HEK293T (cell line): ENCODE results near the gene BNIP1.

Experiments used
- ARNT ChIP-seq: fragments of 450-650 bp; IDR thresholded peaks from 2 replicates; pipeline ENCODE4 v1.6.1; 2017; ENCODE audit warnings: mild to moderate bottlenecking
- BHLHE40 ChIP-seq: fragments of 450-650 bp; IDR thresholded peaks from 2 replicates; pipeline ENCODE4 v1.6.1; 2016; ENCODE audit warnings: mild to moderate bottlenecking, moderate library complexity, borderline replicate concordance
- FOXK2 ChIP-seq: fragments of 450-650 bp; IDR thresholded peaks from 2 replicates; pipeline ENCODE4 v1.6.1; 2016; ENCODE audit warnings: mild to moderate bottlenecking
- HDGF ChIP-seq: fragments of 450-650 bp; IDR thresholded peaks from 2 replicates; pipeline ENCODE4 v1.6.1; 2017; ENCODE audit warnings: antibody characterized with exemption, borderline replicate concordance
- L3MBTL2 ChIP-seq: fragments of 450-650 bp; conservative IDR thresholded peaks from 2 replicates; pipeline ENCODE4 v1.6.1; 2016; ENCODE audit warnings: mild to moderate bottlenecking
- PKNOX1 ChIP-seq: fragments of 450-650 bp; IDR thresholded peaks from 2 replicates; pipeline ENCODE4 v1.6.1; 2016
- SUZ12 ChIP-seq: fragments of 450-650 bp; IDR thresholded peaks from 2 replicates; pipeline ENCODE4 v1.6.1; 2016; ENCODE audit warnings: mild to moderate bottlenecking
- TARDBP ChIP-seq: fragments of 450-650 bp; IDR thresholded peaks from 2 replicates; pipeline ENCODE4 v1.6.1; 2016

GRCh38 chr5:173165177-173166016 lies 21.1 kb downstream of the BNIP1 start:
- TF ChIP-seq PKNOX1 (no peak), L3MBTL2 (no peak), TARDBP (no peak), BHLHE40 (no peak), FOXK2 (no peak), SUZ12 (no peak), HDGF (no peak), ARNT (no peak)
